Prostate gland (tissue), 2 donors: ENCODE results near the gene SREK1IP1.

Source experiments
- CTCF ChIP-seq, 4 experiments: fragments of 200-600 bp in 2 of 4; fragments of 450-650 bp in 2 of 4; sonication (generic) in 2 of 4; IDR thresholded peaks; 1 replicate in 3 of 4; 2 replicates in 1 of 4; pipeline ENCODE4 v1.5.1; 2016 to 2019; ENCODE audit warnings: antibody characterized with exemption in 4 of 4, mild to moderate bottlenecking in 2 of 4, moderate library complexity in 2 of 4
- POLR2A ChIP-seq: fragments of 450-650 bp; IDR thresholded peaks from one replicate; pipeline ENCODE4 v1.6.1; 2016; ENCODE audit warnings: antibody characterized with exemption, mild to moderate bottlenecking
- POLR2AphosphoS5 ChIP-seq: sonication (generic); formaldehyde crosslinking; IDR thresholded peaks from one replicate; pipeline ENCODE4 v1.6.1; 2017; ENCODE audit warnings: antibody characterized with exemption

- TF ChIP-seq CTCF (IDR thresholded peaks at IDR 0.05) = no peak
- no peak for TF ChIP-seq POLR2A
- no peak for TF ChIP-seq POLR2AphosphoS5
These were observed 1.4 kb upstream of the SREK1IP1 start for GRCh38 chr5:64769855-64770254.
